Measurements from ENCODE around the gene TREX2. TPM values are rescaled to one million over a fixed set of nuclear protein-coding genes. Genes with fewer than 3 reads are reported as not detected.

Gene TREX2
- total and polyA plus RNA-seq, 11 donors = 0.22 to 0.48 (median 0.29) TPM; not detected in 3

DNA sequence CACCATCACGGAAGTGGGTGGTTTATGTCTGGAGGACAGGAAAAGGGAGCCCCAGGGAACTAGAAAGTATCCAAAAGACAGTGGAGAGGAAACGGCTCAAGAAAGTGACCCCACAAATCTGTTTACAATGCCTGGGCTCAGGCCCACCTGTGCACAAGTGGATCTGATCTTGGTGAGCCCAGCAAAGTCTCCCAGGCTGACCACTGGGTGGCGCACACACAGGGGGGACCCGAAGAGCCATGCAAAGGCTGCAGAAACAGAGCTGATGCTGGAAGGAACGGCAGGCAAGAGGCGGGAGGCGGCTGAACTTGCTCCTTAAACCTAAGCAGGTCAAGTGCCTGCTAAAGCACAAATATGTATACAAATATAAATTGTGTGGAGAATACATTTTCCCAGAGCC, 15.0 kb upstream of the TREX2 start:
- intact Hi-C loops (cut with DNase I) = loop anchor here in 3 of 10 donors (5.0 to 10.0 kb wide), 2 partner anchors 46 to 516 kb away; no protein-coding TSS in a partner anchor
- 51 to 58% (median 54%) methylated on average over 7 of the region's 7 CpGs for WGBS, 4 donors
- peak in 1 of 4 donors; percentile 45 for ATAC-seq

DNA sequence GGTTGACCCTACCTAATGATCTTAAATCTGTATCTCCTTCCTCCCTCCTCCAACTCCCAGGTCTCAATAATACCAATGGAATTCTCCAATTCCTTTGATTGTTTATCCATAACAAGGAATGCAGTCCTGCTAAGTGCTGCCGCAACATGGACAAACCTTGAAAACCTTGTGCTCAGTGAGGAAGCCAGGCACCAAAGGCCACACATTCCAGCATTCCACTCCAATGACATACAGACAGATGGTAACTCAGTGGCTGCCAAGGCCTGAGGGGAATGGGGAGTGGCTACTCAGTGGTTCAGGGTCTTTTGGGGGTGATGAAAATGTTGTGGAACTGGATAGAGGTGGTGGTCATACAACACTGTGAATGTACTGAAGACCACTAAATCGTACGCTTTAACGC, 14.1 kb upstream of the TREX2 start:
- peaks cover 0 to 24% (median 3%) of the 10 kb centered on the region in 9 donors for H3K36me3 ChIP-seq
- peak in 2 of 5 donors; percentile 12 to 14 for DNase-seq
- TF ChIP-seq, protein P1, sequence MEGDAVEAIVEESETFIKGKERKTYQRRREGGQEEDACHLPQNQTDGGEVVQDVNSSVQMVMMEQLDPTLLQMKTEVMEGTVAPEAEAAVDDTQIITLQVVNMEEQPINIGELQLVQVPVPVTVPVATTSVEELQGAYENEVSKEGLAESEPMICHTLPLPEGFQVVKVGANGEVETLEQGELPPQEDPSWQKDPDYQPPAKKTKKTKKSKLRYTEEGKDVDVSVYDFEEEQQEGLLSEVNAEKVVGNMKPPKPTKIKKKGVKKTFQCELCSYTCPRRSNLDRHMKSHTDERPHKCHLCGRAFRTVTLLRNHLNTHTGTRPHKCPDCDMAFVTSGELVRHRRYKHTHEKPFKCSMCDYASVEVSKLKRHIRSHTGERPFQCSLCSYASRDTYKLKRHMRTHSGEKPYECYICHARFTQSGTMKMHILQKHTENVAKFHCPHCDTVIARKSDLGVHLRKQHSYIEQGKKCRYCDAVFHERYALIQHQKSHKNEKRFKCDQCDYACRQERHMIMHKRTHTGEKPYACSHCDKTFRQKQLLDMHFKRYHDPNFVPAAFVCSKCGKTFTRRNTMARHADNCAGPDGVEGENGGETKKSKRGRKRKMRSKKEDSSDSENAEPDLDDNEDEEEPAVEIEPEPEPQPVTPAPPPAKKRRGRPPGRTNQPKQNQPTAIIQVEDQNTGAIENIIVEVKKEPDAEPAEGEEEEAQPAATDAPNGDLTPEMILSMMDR (IDR thresholded peaks at IDR 0.05) = no peak

More for the DNA sequence above, 15.0 kb upstream of the TREX2 start:
- TF ChIP-seq POLR2A (IDR thresholded peaks at IDR 0.05) = no peak
- TF ChIP-seq, protein P1 (IDR thresholded peaks at IDR 0.05) = peak; percentile 32 to 62 (median 46)
- DNase-seq = peak in 4 of 5 donors; percentile 25 to 64 (median 40)
- H3K4me1 ChIP-seq = peaks cover 0 to 6% (median 0%) of the 10 kb centered on the region in 12 donors
- no peaks in the 10 kb centered on the region for H3K27me3 ChIP-seq
- H3K27ac ChIP-seq = no peak overlapping the region
- no peaks in the 10 kb centered on the region for H3K9me3 ChIP-seq
- peaks cover 0 to 20% (median 0%) of the 10 kb centered on the region in 9 donors for H3K36me3 ChIP-seq
- no peak overlapping the region for H3K4me3 ChIP-seq

DNA sequence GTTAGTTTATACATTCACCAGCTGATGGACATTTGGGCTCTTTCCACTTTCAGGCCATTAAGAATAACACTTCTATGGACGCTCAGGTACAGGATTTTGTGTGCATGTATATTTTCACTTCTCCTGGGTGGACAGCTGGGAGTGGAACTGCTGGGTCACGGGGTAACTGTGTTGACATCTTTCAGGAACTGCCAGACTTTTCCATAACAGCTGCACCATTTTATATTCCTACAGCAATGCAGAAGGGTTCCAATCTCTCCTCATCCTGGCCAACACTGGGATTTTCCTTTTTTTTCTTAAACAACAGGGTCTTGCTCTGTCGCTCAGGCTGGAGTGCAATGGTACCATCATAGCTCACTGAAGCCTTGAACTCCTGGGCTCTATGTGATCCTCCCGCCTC, 12.6 kb upstream of the TREX2 start:
- Histone ChIP-seq H3K4me3 (no peak overlapping the region), H3K27ac (no peak overlapping the region), H3K36me3 (peaks cover 0 to 31% (median 7%) of the 10 kb centered on the region in 9 donors), H3K4me1 (peaks cover 0 to 6% (median 0%) of the 10 kb centered on the region in 12 donors), H3K27me3 (no peaks in the 10 kb centered on the region), H3K9me3 (no peaks in the 10 kb centered on the region)
- no peak for ATAC-seq
- DNase-seq = peak in 2 of 5 donors; percentile 3 to 10
- 77 to 92% (median 86%) methylated on average over 4 of the region's 4 CpGs for WGBS, 4 donors
- TF ChIP-seq, protein P1 (IDR thresholded peaks at IDR 0.05) = no peak
- no peak for TF ChIP-seq POLR2A (IDR thresholded peaks at IDR 0.05)
- intact Hi-C loops (cut with DNase I) = loop anchor here in 1 of 10 donors (10.0 kb wide), 1 partner anchor 46 kb away; no protein-coding TSS in a partner anchor

More for the DNA sequence above, 14.1 kb upstream of the TREX2 start:
- H3K4me1 ChIP-seq = peaks cover 0 to 6% (median 0%) of the 10 kb centered on the region in 12 donors
- no peak for ATAC-seq
- WGBS, 4 donors = 84 to 88% (median 86%) methylated on average over 4 of the region's 4 CpGs
- intact Hi-C loops (cut with DNase I) = loop anchor here in 4 of 10 donors (5.0 to 10.0 kb wide), 3 partner anchors 45 to 515 kb away; no protein-coding TSS in a partner anchor
- H3K4me3 ChIP-seq = no peak overlapping the region
- no peaks in the 10 kb centered on the region for H3K9me3 ChIP-seq
- no peak overlapping the region for H3K27ac ChIP-seq
- no peaks in the 10 kb centered on the region for H3K27me3 ChIP-seq

DNA sequence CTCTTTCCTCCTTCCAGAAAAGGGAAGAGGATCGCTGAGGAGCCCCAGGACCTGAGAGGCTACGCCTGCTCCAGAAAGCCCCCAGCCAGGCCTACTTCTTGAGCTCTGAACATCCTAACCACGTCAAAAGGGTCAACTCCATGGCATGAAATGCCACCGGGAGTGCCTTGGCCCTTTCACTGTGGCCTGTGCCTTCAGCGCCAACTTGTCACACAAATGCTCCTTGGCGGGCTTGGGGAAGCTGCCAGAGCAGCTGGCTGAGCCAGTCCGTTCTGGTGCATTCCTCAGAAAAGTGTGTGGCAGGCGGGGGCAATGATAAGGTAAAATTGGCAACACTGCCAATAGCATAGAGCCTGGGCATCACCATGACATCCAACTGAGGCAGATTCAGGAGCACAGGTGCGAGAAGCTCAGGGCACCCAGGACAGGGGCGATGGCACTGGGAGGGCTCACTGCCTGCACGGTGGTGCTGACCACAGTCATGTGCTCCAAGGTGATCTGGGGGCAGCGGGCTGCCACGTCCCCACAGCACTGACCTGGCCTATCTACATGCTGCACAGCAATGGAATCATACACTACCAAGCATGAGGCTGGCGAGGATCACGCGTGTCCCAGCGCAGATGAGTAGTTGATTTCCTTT, 12.1 kb upstream of the TREX2 start:
- DNase-seq (peak in 3 of 5 donors; percentile 11 to 21 (median 11)), ATAC-seq (no peak)
- Histone ChIP-seq H3K27me3 (no peaks in the 10 kb centered on the region), H3K4me1 (peaks cover 0 to 6% (median 0%) of the 10 kb centered on the region in 12 donors), H3K9me3 (no peaks in the 10 kb centered on the region), H3K27ac (no peak overlapping the region), H3K4me3 (no peak overlapping the region), H3K36me3 (peaks cover 0 to 36% (median 7%) of the 10 kb centered on the region in 9 donors)
- WGBS, 4 donors = 84 to 95% (median 90%) methylated on average over 15 to 17 of the region's 17 CpGs
- intact Hi-C loops (cut with DNase I) = loop anchor here in 1 of 10 donors (10.0 kb wide), 1 partner anchor 47 kb away; no protein-coding TSS in a partner anchor
- TF ChIP-seq, protein P1 (IDR thresholded peaks at IDR 0.05) = no peak
- no peak for TF ChIP-seq POLR2A (IDR thresholded peaks at IDR 0.05)

Data from heart left ventricle (tissue), 16 donors.